Measurements from ENCODE around the gene ERAP2.

GRCh38 chr5:96854067-96854466 lies 22.2 kb upstream of the ERAP2 start:
- TF ChIP-seq MEF2A (IDR thresholded peaks at IDR 0.05; ENCODE audit: insufficient read depth, low read depth, low read length) = no peak
- TF ChIP-seq EP300 (IDR thresholded peaks at IDR 0.05; ENCODE audit: borderline replicate concordance in 1 of 2, control insufficient read depth in 1 of 2, low read depth in 2 of 2, low read length in 2 of 2) = no peak
- no peak for TF ChIP-seq POLR2A (IDR thresholded peaks at IDR 0.05; ENCODE audit: low read depth, low read length)
- TF ChIP-seq TCF12 (IDR thresholded peaks at IDR 0.05; ENCODE audit: low read depth, low read length) = no peak
- no peak for TF ChIP-seq JUND (IDR thresholded peaks at IDR 0.05; ENCODE audit: low read depth, low read length)

Data from GM12878 (cell line).